DND-41 (cell line): ENCODE data around the gene CASP2.

Experiments used
- ATAC-seq: fragments of 200-7000 bp; cut with Tn5 transposase; 3 replicates; pipeline ENCODE4 v1.9.1; 2021; ENCODE audit warnings: low read depth; ENCODE audit not compliant: insufficient read depth
- DNase-seq: peaks from one replicate; pipeline ENCODE4 v3.0.0-alpha.2; 2020
- H2AFZ ChIP-seq: 2 replicates; pipeline ENCODE4 v1.6.0; 2012; ENCODE audit warnings: low read depth, low read length
- H3K27ac ChIP-seq: 2 replicates; pipeline ENCODE4 v1.5.1; 2012; ENCODE audit warnings: low read length, inconsistent platforms
- H3K27me3 ChIP-seq: fragments of 200-600 bp; sonication (generic); 2 replicates; pipeline ENCODE4 v1.6.0; 2012; ENCODE audit warnings: low read length, mild to moderate bottlenecking, inconsistent platforms; ENCODE audit not compliant: insufficient read depth, poor library complexity
- H3K36me3 ChIP-seq: 2 replicates; pipeline ENCODE4 v1.5.1; 2012; ENCODE audit warnings: low read length, inconsistent platforms; ENCODE audit not compliant: insufficient read depth
- H3K4me1 ChIP-seq: 2 replicates; pipeline ENCODE4 v1.5.1; 2012; ENCODE audit warnings: mild to moderate bottlenecking, low read length; ENCODE audit not compliant: insufficient read depth
- H3K4me2 ChIP-seq: 2 replicates; pipeline ENCODE4 v1.6.0; 2012; ENCODE audit warnings: mild to moderate bottlenecking, moderate library complexity, low read length, inconsistent platforms; ENCODE audit not compliant: insufficient read depth
- H3K4me3 ChIP-seq, 2 experiments: fragments of 200-600 bp in 1 of 2; shearing (Covaris generic) in 1 of 2; 2 replicates each; pipeline ENCODE4 v1.5.1; 2012 to 2016; ENCODE audit warnings: inconsistent platforms in 2 of 2, low read length in 2 of 2, mild to moderate bottlenecking in 2 of 2, low read depth in 1 of 2, moderate library complexity in 1 of 2
- H3K79me2 ChIP-seq: 2 replicates; pipeline ENCODE4 v1.6.0; 2012; ENCODE audit warnings: low read length, inconsistent platforms; ENCODE audit not compliant: insufficient read depth
- H3K9ac ChIP-seq: 2 replicates; pipeline ENCODE4 v1.6.0; 2012; ENCODE audit warnings: low read depth, mild to moderate bottlenecking, inconsistent platforms, low read length, moderate library complexity
- H3K9me3 ChIP-seq: 2 replicates; pipeline ENCODE4 v1.5.1; 2012; ENCODE audit warnings: low read length, moderate library complexity, mild to moderate bottlenecking, inconsistent platforms; ENCODE audit not compliant: insufficient read depth, severe bottlenecking
- H4K20me1 ChIP-seq: 2 replicates; pipeline ENCODE4 v1.6.0; 2012; ENCODE audit warnings: low read length; ENCODE audit not compliant: insufficient read depth
- CTCF ChIP-seq: IDR thresholded peaks from 2 replicates; pipeline ENCODE4 v1.5.1; 2012; ENCODE audit warnings: borderline replicate concordance, low read length, moderate library complexity, mild to moderate bottlenecking; ENCODE audit not compliant: poor library complexity, severe bottlenecking; ENCODE audit errors: extremely low read depth
- EZH2 ChIP-seq: IDR thresholded peaks from 3 replicates; pipeline ENCODE4 v1.6.1; 2012; ENCODE audit warnings: borderline replicate concordance, low read depth, mild to moderate bottlenecking, moderate library complexity, low read length, inconsistent platforms; ENCODE audit not compliant: severe bottlenecking

CASP2 gene

GRCh38 chr7:143265017-143265693, 23.0 kb upstream of the CASP2 start:
- DNase-seq, result no peak
- Histone ChIP-seq H3K36me3 (peaks cover 41% of the 10 kb centered on the region), H3K27me3 (no peaks in the 10 kb centered on the region), H3K27ac (no peak overlapping the region), H3K4me3 (no peak overlapping the region), H3K9ac (0 out of 2 replicates have a peak overlapping the region, but pooled peaks have one; percentile 76), H3K79me2 (peaks cover 17% of the 10 kb centered on the region), H2AFZ (no peak overlapping the region), H3K9me3 (no peaks in the 10 kb centered on the region), H3K4me2 (peak overlapping the region; percentile 93), H4K20me1 (no peaks in the 10 kb centered on the region), H3K4me1 (peaks cover 26% of the 10 kb centered on the region)
- TF ChIP-seq CTCF, result no peak
- no peak for TF ChIP-seq EZH2
- no peak for ATAC-seq

GRCh38 chr7:143269251-143269650, 18.9 kb upstream of the CASP2 start:
- no peaks in the 10 kb centered on the region for H4K20me1 ChIP-seq
- H2AFZ ChIP-seq, result no peak overlapping the region
- ATAC-seq (no peak), DNase-seq (no peak)
- H3K4me2 ChIP-seq, result no peak overlapping the region
- H3K79me2 ChIP-seq, result peaks cover 3% of the 10 kb centered on the region; the same call in 1 of the 2 replicates
- H3K4me1 ChIP-seq, result peaks cover 10% of the 10 kb centered on the region
- no peak overlapping the region for H3K27ac ChIP-seq
- H3K36me3 ChIP-seq, result peaks cover 41% of the 10 kb centered on the region
- no peak for TF ChIP-seq CTCF
- TF ChIP-seq EZH2, result no peak
- no peaks in the 10 kb centered on the region for H3K9me3 ChIP-seq
- no peak overlapping the region for H3K9ac ChIP-seq
- H3K27me3 ChIP-seq, result no peaks in the 10 kb centered on the region
- no peak overlapping the region for H3K4me3 ChIP-seq

- no peaks in the 10 kb centered on the region for H3K79me2 ChIP-seq
These were observed 16.9 kb upstream of the CASP2 start for GRCh38 chr7:143271240-143271639.

More at GRCh38 chr7:143271240-143271639, 16.9 kb upstream of the CASP2 start:
- Histone ChIP-seq H3K4me3 (no peak overlapping the region), H3K36me3 (peaks cover 33% of the 10 kb centered on the region), H2AFZ (no peak overlapping the region), H3K9ac (no peak overlapping the region), H3K4me1 (no peaks in the 10 kb centered on the region), H4K20me1 (no peaks in the 10 kb centered on the region), H3K4me2 (no peak overlapping the region), H3K27ac (no peak overlapping the region), H3K9me3 (no peaks in the 10 kb centered on the region), H3K27me3 (no peaks in the 10 kb centered on the region)
- TF ChIP-seq EZH2 (no peak), CTCF (no peak)
- ATAC-seq (no peak), DNase-seq (no peak)
